Caco-2 (cell line): ENCODE measurements around the gene PCGF3. TPM values are rescaled to one million over a fixed set of nuclear protein-coding genes. Genes with fewer than 3 reads are reported as not detected.

Experiments
- BruUV-seq: library from RNA; stranded (reverse); fragments of 400-500 nt; replicated peaks from 2 replicates; lab custom pipeline; 2021; lab: Mats Ljungman, UMichigan
- CTCF ChIA-PET: fragments of 300-600 bp; sonication (Branson Sonifier 250); formaldehyde crosslinking; loops from one replicate; lab custom pipeline; 2022; ENCODE audit warnings: antibody characterized with exemption; lab: Charles Lee
- POLR2A ChIA-PET: fragments of 300-600 bp; sonication (Branson Sonifier 250); formaldehyde crosslinking; loops from one replicate; lab custom pipeline; 2022; ENCODE audit warnings: antibody characterized with exemption; lab: Charles Lee
- DNase-seq, 2 experiments: peaks; one replicate each; pipeline versions ENCODE4 v3.0.0 to v3.0.0-alpha.2; 2020 to 2022
- H3K27me3 ChIP-seq: replicated peaks from 2 replicates; pipeline ENCODE4 v1.6.0; 2011; ENCODE audit warnings: low read length; ENCODE audit not compliant: control insufficient read depth, insufficient read depth
- H3K36me3 ChIP-seq: 2 replicates; pipeline ENCODE4 v1.5.1; 2011; ENCODE audit warnings: low read length; ENCODE audit not compliant: control insufficient read depth, insufficient read depth
- H3K4me1 ChIP-seq: fragments of 250-450 bp; sonication (Bioruptor Pico); 2 replicates; pipeline ENCODE4 v1.5.1; 2020; ENCODE audit warnings: mild to moderate bottlenecking
- H3K4me3 ChIP-seq: 2 replicates; pipeline ENCODE4 v1.5.1; 2011; ENCODE audit warnings: low read depth, mild to moderate bottlenecking, control low read depth, low read length
- H3K9me3 ChIP-seq: fragments of 250-450 bp; sonication (Bioruptor Pico); 2 replicates; pipeline ENCODE4 v1.5.1; 2020; ENCODE audit warnings: mild to moderate bottlenecking, moderate library complexity
- H3K27ac Mint-ChIP-seq: one replicate; pipeline ENCODE4 v1.8.0; 2022; ENCODE audit warnings: mixed read lengths; ENCODE audit not compliant: unreplicated experiment
- H3K27me3 Mint-ChIP-seq: one replicate; pipeline ENCODE4 v1.8.0; 2022; ENCODE audit warnings: mixed read lengths; ENCODE audit not compliant: insufficient read depth, unreplicated experiment
- H3K36me3 Mint-ChIP-seq: one replicate; pipeline ENCODE4 v1.8.0; 2022; ENCODE audit warnings: mild to moderate bottlenecking, mixed read lengths; ENCODE audit not compliant: insufficient read depth, unreplicated experiment
- H3K4me1 Mint-ChIP-seq: one replicate; pipeline ENCODE4 v1.8.0; 2022; ENCODE audit warnings: low read depth, mixed read lengths; ENCODE audit not compliant: unreplicated experiment
- H3K4me3 Mint-ChIP-seq: one replicate; pipeline ENCODE4 v1.8.0; 2022; ENCODE audit warnings: mild to moderate bottlenecking, moderate library complexity, mixed read lengths; ENCODE audit not compliant: unreplicated experiment
- H3K9me3 Mint-ChIP-seq: one replicate; pipeline ENCODE4 v1.8.0; 2022; ENCODE audit warnings: mixed read lengths; ENCODE audit not compliant: unreplicated experiment
- intact Hi-C: fragments of 100-400 bp; cut with micrococcal nuclease; formaldehyde crosslinking; loops from one replicate; pipeline ENCODE4 v1.10.0; 2022; ENCODE audit not compliant: unreplicated experiment
- total RNA-seq: library from RNA; stranded (reverse); gene quantifications from 2 replicates; pipeline ENCODE4 v1.2.3, GENCODE V29; 2022
- TF ChIP-seq, protein P1 (sequence below), 2 experiments: fragments of 200-600 bp in 1 of 2; IDR thresholded peaks; 1 replicate in 1 of 2; 2 replicates in 1 of 2; pipeline versions ENCODE4 v1.5.1 to v1.8.0; 2011 to 2022; ENCODE audit warnings: antibody characterized with exemption in 1 of 2, control low read depth in 1 of 2, inconsistent platforms in 1 of 2, low read depth in 1 of 2, low read length in 1 of 2, mild to moderate bottlenecking in 1 of 2, moderate library complexity in 1 of 2; ENCODE audit not compliant: insufficient read depth in 1 of 2, severe bottlenecking in 1 of 2, unreplicated experiment in 1 of 2

The PCGF3 gene
- total RNA-seq, 1 experiment from 2014 or later: 38.0 TPM

DNA sequence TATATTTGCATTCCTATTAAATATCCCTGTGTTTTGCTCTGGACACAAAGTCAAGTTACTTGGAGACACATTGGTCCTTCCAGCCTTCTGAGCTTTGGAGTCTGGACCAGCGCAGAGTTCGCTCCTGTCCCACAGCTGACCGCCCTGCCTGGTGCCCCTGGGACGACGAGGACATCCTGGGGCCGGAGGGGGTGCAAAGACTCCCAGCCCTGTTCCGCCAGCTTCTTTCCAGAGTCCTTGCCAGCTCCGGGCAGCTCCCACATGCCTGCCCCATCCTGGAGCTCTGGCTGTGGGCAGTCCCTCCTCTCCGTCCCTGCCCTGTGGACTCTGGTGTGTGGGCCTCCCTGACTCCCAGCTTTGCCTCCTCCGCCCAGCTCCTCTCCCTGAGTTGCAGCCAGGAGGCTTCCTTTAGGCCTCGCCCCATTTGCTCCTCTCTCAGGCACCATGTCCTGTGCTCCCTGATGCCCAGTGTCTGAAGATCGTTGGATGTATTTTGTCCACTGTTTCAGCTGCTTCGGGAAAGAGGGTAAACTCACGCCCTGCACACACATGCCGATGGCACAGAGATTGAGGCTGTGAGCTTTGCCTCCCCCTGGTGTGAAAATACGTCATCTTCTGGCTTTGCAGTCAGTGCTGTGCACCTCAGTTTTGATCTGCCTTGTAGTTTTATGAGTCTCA, 4.9 kb upstream of the PCGF3 start:
- no peaks in the 10 kb centered on the region for H3K27me3 Mint-ChIP-seq
- ChIA-PET POLR2A (no interaction called here), CTCF (interaction anchor here (0.8 kb wide), 1 partner anchor 14 kb away, joined by 3 read pairs; no protein-coding TSS in a partner anchor)
- DNase-seq: no peak
- no peaks in the 10 kb centered on the region for H3K4me1 Mint-ChIP-seq
- intact Hi-C loops: no loop called here
- TF ChIP-seq, protein P1, sequence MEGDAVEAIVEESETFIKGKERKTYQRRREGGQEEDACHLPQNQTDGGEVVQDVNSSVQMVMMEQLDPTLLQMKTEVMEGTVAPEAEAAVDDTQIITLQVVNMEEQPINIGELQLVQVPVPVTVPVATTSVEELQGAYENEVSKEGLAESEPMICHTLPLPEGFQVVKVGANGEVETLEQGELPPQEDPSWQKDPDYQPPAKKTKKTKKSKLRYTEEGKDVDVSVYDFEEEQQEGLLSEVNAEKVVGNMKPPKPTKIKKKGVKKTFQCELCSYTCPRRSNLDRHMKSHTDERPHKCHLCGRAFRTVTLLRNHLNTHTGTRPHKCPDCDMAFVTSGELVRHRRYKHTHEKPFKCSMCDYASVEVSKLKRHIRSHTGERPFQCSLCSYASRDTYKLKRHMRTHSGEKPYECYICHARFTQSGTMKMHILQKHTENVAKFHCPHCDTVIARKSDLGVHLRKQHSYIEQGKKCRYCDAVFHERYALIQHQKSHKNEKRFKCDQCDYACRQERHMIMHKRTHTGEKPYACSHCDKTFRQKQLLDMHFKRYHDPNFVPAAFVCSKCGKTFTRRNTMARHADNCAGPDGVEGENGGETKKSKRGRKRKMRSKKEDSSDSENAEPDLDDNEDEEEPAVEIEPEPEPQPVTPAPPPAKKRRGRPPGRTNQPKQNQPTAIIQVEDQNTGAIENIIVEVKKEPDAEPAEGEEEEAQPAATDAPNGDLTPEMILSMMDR (IDR thresholded peaks at IDR 0.05; ENCODE audit: insufficient read depth in 1 of 2, low read depth in 1 of 2, low read length in 1 of 2, severe bottlenecking in 1 of 2, unreplicated experiment in 1 of 2): no peak
- no peak overlapping the region for H3K4me3 Mint-ChIP-seq
- Histone ChIP-seq H3K4me3 (no peak overlapping the region), H3K36me3 (no peaks in the 10 kb centered on the region), H3K27me3 (no peaks in the 10 kb centered on the region), H3K4me1 (no peaks in the 10 kb centered on the region), H3K9me3 (no peaks in the 10 kb centered on the region)
- H3K36me3 Mint-ChIP-seq: peaks cover 11% of the 10 kb centered on the region
- no TSS peak for BruUV-seq
- no peak overlapping the region for H3K27ac Mint-ChIP-seq
- no peaks in the 10 kb centered on the region for H3K9me3 Mint-ChIP-seq

DNA sequence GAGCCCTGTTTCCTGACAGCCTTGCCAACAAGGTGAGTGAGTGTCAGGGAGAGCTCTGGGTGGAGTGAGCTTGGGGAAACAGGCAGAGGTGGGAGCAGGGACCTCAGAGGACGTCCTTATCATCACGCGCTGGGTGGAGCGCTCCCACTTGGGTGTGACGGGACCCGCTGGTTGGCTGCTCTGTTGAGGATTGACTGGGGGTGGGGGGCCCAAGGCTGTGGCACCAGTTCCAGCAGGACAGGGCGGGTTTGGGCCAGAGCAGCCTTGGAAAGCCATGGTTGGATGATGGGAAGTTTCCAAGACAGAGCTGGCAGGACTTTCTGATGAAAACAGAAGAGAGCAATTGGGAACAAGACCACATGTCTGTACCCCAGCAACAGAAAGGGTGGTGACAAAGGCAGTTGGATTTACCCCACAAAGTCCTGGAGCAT, 3.0 kb upstream of the PCGF3 start:
- intact Hi-C loops: no loop called here
- no peak for DNase-seq
- H3K27me3 ChIP-seq: no peaks in the 10 kb centered on the region
- H3K36me3 ChIP-seq: no peaks in the 10 kb centered on the region
- H3K9me3 ChIP-seq: no peaks in the 10 kb centered on the region
- Mint-ChIP-seq H3K4me1 (no peaks in the 10 kb centered on the region), H3K27me3 (no peaks in the 10 kb centered on the region), H3K9me3 (no peaks in the 10 kb centered on the region), H3K36me3 (peaks cover 11% of the 10 kb centered on the region), H3K4me3 (no peak overlapping the region), H3K27ac (no peak overlapping the region)
- TF ChIP-seq, protein P1 (IDR thresholded peaks at IDR 0.05; ENCODE audit: insufficient read depth in 1 of 2, low read depth in 1 of 2, low read length in 1 of 2, severe bottlenecking in 1 of 2, unreplicated experiment in 1 of 2): no peak
- no peaks in the 10 kb centered on the region for H3K4me1 ChIP-seq
- ChIA-PET POLR2A (no interaction called here), CTCF (no interaction called here)
- H3K4me3 ChIP-seq: no peak overlapping the region
- BruUV-seq: no TSS peak

DNA sequence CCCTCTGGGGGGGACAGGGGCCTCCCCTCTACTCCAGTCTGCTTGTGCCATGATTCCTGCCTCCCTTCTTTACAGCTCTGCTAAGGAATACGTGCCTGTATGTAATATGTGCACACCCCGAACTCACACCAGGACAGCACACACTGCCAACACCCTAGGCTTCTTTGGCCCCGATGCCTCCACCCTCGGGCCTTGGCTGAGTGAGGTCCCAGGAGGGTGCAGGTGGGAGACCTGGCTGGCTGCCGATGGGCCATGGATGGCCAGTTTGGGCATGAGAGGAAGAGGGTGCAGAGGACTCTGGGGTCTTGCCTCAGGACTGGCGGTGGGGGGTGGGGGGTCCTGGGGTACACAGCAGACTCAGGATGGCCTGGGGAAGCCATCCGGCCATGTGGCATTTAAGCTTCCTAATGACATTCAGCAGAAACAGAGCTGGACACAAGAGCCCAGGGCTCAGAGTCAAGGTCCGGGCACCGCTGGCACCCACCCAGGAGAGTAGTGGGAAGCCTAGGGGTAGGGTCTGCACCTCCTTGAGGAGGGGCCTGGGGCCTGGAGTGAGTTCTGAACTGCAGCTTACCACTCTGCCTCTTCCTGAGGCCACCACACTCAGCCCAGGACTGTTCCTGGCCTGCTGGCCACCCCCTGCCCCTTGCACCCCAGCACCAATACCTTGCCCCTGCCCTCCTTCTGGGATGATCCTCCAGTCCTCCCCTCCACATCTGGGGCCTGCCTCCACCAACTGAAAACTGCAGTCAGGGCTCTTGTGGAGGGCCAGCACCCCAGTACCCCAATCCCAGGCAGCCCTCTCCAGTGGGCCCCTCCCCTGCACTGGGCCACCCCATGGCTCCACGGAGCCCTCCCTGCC, 2.1 kb upstream of the PCGF3 start:
- DNase-seq: no peak
- no peaks in the 10 kb centered on the region for H3K9me3 Mint-ChIP-seq
- no peak overlapping the region for H3K27ac Mint-ChIP-seq
- TF ChIP-seq, protein P1 (IDR thresholded peaks at IDR 0.05; ENCODE audit: insufficient read depth in 1 of 2, low read depth in 1 of 2, low read length in 1 of 2, severe bottlenecking in 1 of 2, unreplicated experiment in 1 of 2): no peak
- no peak overlapping the region for H3K4me3 ChIP-seq
- H3K9me3 ChIP-seq: no peaks in the 10 kb centered on the region
- H3K4me3 Mint-ChIP-seq: no peak overlapping the region
- intact Hi-C loops: no loop called here
- no peaks in the 10 kb centered on the region for H3K4me1 Mint-ChIP-seq
- BruUV-seq: no TSS peak
- peaks cover 1% of the 10 kb centered on the region; the same call in 1 of the 2 replicates for H3K36me3 ChIP-seq
- H3K27me3 Mint-ChIP-seq: no peaks in the 10 kb centered on the region
- H3K27me3 ChIP-seq: no peaks in the 10 kb centered on the region
- H3K4me1 ChIP-seq: no peaks in the 10 kb centered on the region
- CTCF ChIA-PET: no interaction called here
- peaks cover 14% of the 10 kb centered on the region for H3K36me3 Mint-ChIP-seq
- POLR2A ChIA-PET: no interaction called here
